HG02938 (cell line): ENCODE measurements around the gene STOM.
A peak's percentile ranks its signal among the peaks of the same experiment; 100 is the strongest.

Experiments
- ATAC-seq: cut with Tn5 transposase; IDR thresholded peaks from one replicate; pipeline ENCODE4 v1.9.1; 2021; ENCODE audit warnings: mild to moderate bottlenecking, moderate library complexity; ENCODE audit not compliant: unreplicated experiment

Gene STOM

GRCh38 chr9:121349009-121349408, 21.0 kb downstream of the STOM start:
- no peak for ATAC-seq

GRCh38 chr9:121348221-121348620, 21.8 kb downstream of the STOM start:
- ATAC-seq = no peak

- ATAC-seq = no peak
These were observed 25.0 kb downstream of the STOM start for GRCh38 chr9:121345070-121345469.

GRCh38 chr9:121344184-121344583, 25.9 kb downstream of the STOM start:
- ATAC-seq = no peak

GRCh38 chr9:121340676-121341392, 29.2 kb downstream of the STOM start:
- peak; percentile 91 for ATAC-seq

GRCh38 chr9:121339437-121339836, 30.6 kb downstream of the STOM start:
- ATAC-seq = no peak

- ATAC-seq = no peak
These were observed 33.4 kb downstream of the STOM start for GRCh38 chr9:121336665-121337064.

GRCh38 chr9:121333950-121334773, 35.9 kb downstream of the STOM start:
- no peak for ATAC-seq

- ATAC-seq = no peak
These were observed 37.9 kb downstream of the STOM start for GRCh38 chr9:121331992-121332685.

GRCh38 chr9:121331549-121331948, 38.5 kb downstream of the STOM start:
- ATAC-seq = no peak

- no peak for ATAC-seq
These were observed 41.0 kb downstream of the STOM start for GRCh38 chr9:121328876-121329681.

- ATAC-seq = no peak
These were observed 41.6 kb downstream of the STOM start for GRCh38 chr9:121328476-121328875.

- no peak for ATAC-seq
These were observed 43.0 kb downstream of the STOM start for GRCh38 chr9:121326901-121327613.

- ATAC-seq = no peak
These were observed 43.8 kb downstream of the STOM start for GRCh38 chr9:121326130-121326838.

- no peak for ATAC-seq
These were observed 44.7 kb downstream of the STOM start for GRCh38 chr9:121325387-121325786.

GRCh38 chr9:121324755-121325154, 45.3 kb downstream of the STOM start:
- ATAC-seq = no peak

GRCh38 chr9:121324316-121324715, 45.7 kb downstream of the STOM start:
- no peak for ATAC-seq

- ATAC-seq = no peak
These were observed 46.5 kb downstream of the STOM start for GRCh38 chr9:121323449-121324151.
